Measurements from ENCODE around the gene TBCD.

GRCh38 chr17:82866590-82867191 is 114.8 kb downstream of the TBCD start:
- TF ChIP-seq CTCF (IDR thresholded peaks at IDR 0.05) (no peak), ATF2 (CRISPR knock-in tag; IDR thresholded peaks at IDR 0.05; ENCODE audit: borderline replicate concordance, low read depth) (no peak), ATF1 (CRISPR knock-in tag; IDR thresholded peaks at IDR 0.05) (no peak), MAX (CRISPR knock-in tag; IDR thresholded peaks at IDR 0.05) (no peak), PREB (CRISPR knock-in tag; IDR thresholded peaks at IDR 0.05; ENCODE audit: borderline replicate concordance) (no peak), FOXK1 (CRISPR knock-in tag; IDR thresholded peaks at IDR 0.05) (no peak), E2F4 (CRISPR knock-in tag; IDR thresholded peaks at IDR 0.05; ENCODE audit: borderline replicate concordance, low read depth) (no peak), FOXP1 (CRISPR knock-in tag; IDR thresholded peaks at IDR 0.05; ENCODE audit: borderline replicate concordance) (no peak)
